Lower lobe of right lung (tissue), 2 donors: ENCODE measurements around the gene SLC17A8. TPM values are rescaled to one million over a fixed set of nuclear protein-coding genes. Genes with fewer than 3 reads are reported as not detected.
"Not testable (repeated sequence)": the region's sequence is repeated elsewhere in the genome, so short reads cannot be mapped to it uniquely, and the experiment has no call there.

Experiments used
- ATAC-seq, 2 donors: fragments of 200-7000 bp; cut with Tn5 transposase; one replicate each; pipeline ENCODE4 v1.9.1; 2020 to 2022; ENCODE audit warnings: mild to moderate bottlenecking in 2 of 2, moderate library complexity in 2 of 2
- DNase-seq: peaks from one replicate; pipeline ENCODE4 v3.0.0-alpha.2; 2020
- H3K27ac ChIP-seq: fragments of 200-600 bp; one replicate; pipeline ENCODE4 v1.8.0; 2022
- H3K27me3 ChIP-seq: fragments of 200-600 bp; one replicate; pipeline ENCODE4 v1.8.0; 2022; ENCODE audit warnings: low read depth
- H3K36me3 ChIP-seq: fragments of 200-600 bp; one replicate; pipeline ENCODE4 v1.8.0; 2022; ENCODE audit warnings: mild to moderate bottlenecking
- H3K4me1 ChIP-seq: fragments of 200-600 bp; one replicate; pipeline ENCODE4 v1.8.0; 2022
- H3K4me3 ChIP-seq: fragments of 200-600 bp; one replicate; pipeline ENCODE4 v1.8.0; 2022; ENCODE audit warnings: mild to moderate bottlenecking
- H3K9me3 ChIP-seq: fragments of 200-600 bp; one replicate; pipeline ENCODE4 v1.8.0; 2022
- intact Hi-C: fragments of 100-400 bp; cut with DNase I; formaldehyde crosslinking; loops from one replicate; pipeline ENCODE4 v1.11.0; 2022
- long read RNA-seq: library from polyadenylated mRNA; unstranded; transcript quantifications from one replicate; pipeline ENCODE4 v2.0.0, GENCODE V29; 2021
- total RNA-seq: library from RNA; stranded (reverse); fragmentation: NEBNext Ultra II Directional; extraction: Animal tissue kit (Norgen Biotek cat#: 25700); gene quantifications from one replicate; pipeline ENCODE4 v1.2.1, GENCODE V29; 2021
- TF ChIP-seq, protein P1 (sequence below): fragments of 200-600 bp; IDR thresholded peaks from one replicate; pipeline ENCODE4 v1.8.0; 2022; ENCODE audit warnings: antibody characterized with exemption, mild to moderate bottlenecking
- donor health status: DM: no; HTN: yes; CAD: no; lungs with severe emphysema.

SLC17A8 gene
- total RNA-seq, result not detected
- long read RNA-seq, result 0 reads

DNA sequence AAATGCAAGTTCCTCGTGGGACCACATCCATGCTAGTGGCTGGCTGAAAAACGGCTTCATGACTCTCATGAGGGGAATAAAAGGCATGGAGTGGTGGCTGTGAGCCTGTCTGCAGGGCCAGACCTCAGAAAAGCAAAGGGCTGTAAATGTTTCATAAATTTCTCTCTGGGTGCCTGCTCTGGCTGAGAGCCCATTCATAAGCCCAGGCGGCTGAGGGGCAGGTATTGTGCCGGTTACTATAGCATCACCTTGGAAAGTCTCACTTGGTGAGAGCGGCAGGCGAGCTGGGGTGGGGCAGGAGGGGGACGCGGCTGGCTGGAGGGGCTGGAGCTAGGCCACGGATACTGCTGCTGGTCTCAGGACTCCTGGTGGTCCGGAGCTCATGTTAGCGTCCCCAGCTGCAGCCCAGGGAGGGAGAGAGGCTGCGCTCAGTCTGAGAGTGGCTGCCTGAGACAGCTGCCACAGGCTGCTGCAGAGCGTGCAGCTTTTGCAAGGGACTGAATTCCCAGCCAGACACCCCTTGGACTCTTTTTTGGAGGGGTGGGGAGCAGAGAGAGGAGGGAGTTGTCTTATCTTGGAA is at the start of gene SLC17A8:
Gene SLC17A8 (plus strand): TSS at position 431 of the 580 bp plus-strand sequence. CDS start 318 bp downstream, outside the sequence.
- H3K27ac ChIP-seq, result no peak within 1 kb of the TSS
- intact Hi-C loops, result no loop called here
- no peaks in the 10 kb centered on the region for H3K9me3 ChIP-seq
- TF ChIP-seq, protein P1, sequence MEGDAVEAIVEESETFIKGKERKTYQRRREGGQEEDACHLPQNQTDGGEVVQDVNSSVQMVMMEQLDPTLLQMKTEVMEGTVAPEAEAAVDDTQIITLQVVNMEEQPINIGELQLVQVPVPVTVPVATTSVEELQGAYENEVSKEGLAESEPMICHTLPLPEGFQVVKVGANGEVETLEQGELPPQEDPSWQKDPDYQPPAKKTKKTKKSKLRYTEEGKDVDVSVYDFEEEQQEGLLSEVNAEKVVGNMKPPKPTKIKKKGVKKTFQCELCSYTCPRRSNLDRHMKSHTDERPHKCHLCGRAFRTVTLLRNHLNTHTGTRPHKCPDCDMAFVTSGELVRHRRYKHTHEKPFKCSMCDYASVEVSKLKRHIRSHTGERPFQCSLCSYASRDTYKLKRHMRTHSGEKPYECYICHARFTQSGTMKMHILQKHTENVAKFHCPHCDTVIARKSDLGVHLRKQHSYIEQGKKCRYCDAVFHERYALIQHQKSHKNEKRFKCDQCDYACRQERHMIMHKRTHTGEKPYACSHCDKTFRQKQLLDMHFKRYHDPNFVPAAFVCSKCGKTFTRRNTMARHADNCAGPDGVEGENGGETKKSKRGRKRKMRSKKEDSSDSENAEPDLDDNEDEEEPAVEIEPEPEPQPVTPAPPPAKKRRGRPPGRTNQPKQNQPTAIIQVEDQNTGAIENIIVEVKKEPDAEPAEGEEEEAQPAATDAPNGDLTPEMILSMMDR, result no peak
- no peak for DNase-seq
- H3K4me1 ChIP-seq, result no peaks in the 10 kb centered on the region
- H3K4me3 ChIP-seq, result no peak within 1 kb of the TSS
- no peaks in the 10 kb centered on the region for H3K36me3 ChIP-seq
- ATAC-seq, result peak in 1 of 2 donors; percentile 37
- peaks cover 12% of the 10 kb centered on the region for H3K27me3 ChIP-seq

DNA sequence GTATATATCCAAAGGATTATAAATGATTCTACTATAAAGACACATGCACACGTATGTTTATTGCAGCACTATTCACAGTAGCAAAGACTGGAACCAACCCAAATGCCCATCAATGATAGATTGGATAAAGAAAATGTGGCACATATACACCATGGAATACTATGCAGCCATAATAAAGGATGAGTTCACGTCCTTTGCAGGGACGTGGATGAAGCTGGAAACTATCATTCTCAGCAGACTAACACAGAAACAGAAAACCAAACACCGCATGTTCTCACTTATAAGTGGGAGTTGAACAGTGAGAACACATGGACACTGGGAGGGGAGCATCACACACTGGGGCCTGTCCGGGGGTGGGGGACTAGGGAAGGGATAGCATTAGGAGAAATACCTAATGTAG is 48.7 kb upstream of the SLC17A8 start:
- H3K36me3 ChIP-seq, result peaks cover 45% of the 10 kb centered on the region
- not testable (repeated sequence) for H3K4me3 ChIP-seq

DNA sequence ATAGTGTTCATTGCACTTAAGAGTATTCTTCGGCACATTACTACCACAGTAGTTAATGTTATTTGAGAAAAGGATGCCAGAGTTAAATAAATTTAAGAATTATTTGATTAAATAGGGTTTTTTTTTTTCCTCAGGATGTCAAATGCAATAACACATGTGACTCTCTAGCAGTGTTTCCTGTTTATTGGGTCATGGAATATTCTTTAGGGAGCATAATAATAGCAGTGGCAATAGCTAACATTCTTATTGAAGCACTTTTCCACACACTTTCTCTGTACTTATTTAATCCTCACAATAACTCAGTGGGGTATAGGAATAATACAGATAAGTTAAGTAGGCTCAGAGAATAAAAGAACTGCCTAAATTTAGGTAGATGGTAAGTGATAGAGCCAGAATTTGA is 45.6 kb upstream of the SLC17A8 start:
- intact Hi-C loops, result no loop called here
- H3K27ac ChIP-seq, result no peak overlapping the region
- no peak overlapping the region for H3K4me3 ChIP-seq
- DNase-seq, result no peak
- ATAC-seq, result no peak
- TF ChIP-seq, protein P1, result no peak
- H3K4me1 ChIP-seq, result no peaks in the 10 kb centered on the region
- peaks cover 3% of the 10 kb centered on the region for H3K9me3 ChIP-seq
- H3K36me3 ChIP-seq, result peaks cover 61% of the 10 kb centered on the region
- no peaks in the 10 kb centered on the region for H3K27me3 ChIP-seq

More for the DNA sequence above, 48.7 kb upstream of the SLC17A8 start:
- DNase-seq, H3K9me3 ChIP-seq, intact Hi-C loops, H3K4me1 ChIP-seq, H3K27ac ChIP-seq, ATAC-seq, H3K27me3 ChIP-seq: not testable (repeated sequence)

DNA sequence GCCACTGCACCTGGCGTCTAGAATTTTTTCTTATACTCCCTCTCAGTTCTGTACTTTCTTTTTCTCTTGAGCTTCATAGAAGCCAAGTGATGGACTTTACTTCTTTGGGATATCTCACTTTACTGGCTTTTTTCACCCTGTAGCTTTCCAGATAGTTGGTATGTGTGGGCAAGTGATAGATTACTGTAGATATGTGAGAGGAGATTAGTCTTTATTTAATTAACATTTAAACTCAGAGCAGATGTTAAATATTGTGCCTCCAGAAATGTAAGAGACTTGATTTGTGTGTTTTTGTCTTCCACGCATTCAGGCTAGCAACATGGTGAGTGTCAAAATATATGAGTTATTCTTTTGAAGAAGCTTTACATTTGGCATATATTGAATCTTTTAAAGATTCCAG is 39.5 kb upstream of the SLC17A8 start:
- no peaks in the 10 kb centered on the region for H3K4me1 ChIP-seq
- no peaks in the 10 kb centered on the region for H3K9me3 ChIP-seq
- ATAC-seq, result no peak
- intact Hi-C loops, result no loop called here
- peaks cover 74% of the 10 kb centered on the region for H3K36me3 ChIP-seq
- no peaks in the 10 kb centered on the region for H3K27me3 ChIP-seq
- no peak overlapping the region for H3K27ac ChIP-seq
- TF ChIP-seq, protein P1, result no peak
- no peak for DNase-seq
- H3K4me3 ChIP-seq, result no peak overlapping the region

DNA sequence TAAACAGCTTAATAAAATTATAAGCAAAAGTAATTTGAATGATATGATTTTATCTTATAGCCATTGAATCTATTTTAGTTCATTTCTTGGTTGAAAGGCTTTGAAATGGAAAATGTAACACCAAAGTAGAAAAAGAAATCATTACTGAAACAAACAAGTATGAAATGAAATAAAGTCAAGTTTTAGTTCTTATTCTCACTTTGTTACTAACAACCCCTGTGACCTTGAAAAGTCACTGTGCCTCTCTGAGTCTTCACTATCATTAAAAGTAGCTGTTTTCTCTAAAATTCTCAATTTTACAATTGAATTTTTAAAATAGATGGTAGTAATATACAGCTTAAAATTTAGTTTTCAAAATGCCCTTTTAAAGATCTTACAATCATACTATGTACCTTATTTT is 32.4 kb upstream of the SLC17A8 start:
- H3K4me1 ChIP-seq, result no peaks in the 10 kb centered on the region
- intact Hi-C loops, result no loop called here
- no peak for ATAC-seq
- no peaks in the 10 kb centered on the region for H3K9me3 ChIP-seq
- no peak overlapping the region for H3K4me3 ChIP-seq
- H3K36me3 ChIP-seq, result peaks cover 62% of the 10 kb centered on the region
- no peak overlapping the region for H3K27ac ChIP-seq
- TF ChIP-seq, protein P1, result no peak
- no peaks in the 10 kb centered on the region for H3K27me3 ChIP-seq
- DNase-seq, result no peak

DNA sequence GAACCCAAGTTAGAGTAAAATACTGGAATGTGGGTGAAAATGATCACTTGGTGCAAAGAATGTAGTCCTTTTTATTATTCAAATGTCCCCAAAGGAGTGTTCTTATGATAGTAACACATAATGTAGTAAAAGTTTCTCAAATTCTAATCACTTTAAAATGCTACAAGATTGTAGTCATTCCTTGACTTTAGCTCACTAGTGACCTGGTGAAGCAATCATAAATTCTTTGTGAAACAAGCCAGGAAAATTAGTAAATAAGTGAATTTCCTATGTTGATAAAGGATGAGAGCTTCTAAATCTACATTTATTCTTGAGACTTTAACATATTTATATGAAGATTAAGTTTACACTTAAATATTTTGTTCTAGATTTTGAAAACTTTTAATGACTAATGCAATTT is 30.7 kb upstream of the SLC17A8 start:
- intact Hi-C loops, result no loop called here
- peaks cover 70% of the 10 kb centered on the region for H3K36me3 ChIP-seq
- H3K27ac ChIP-seq, result no peak overlapping the region
- no peaks in the 10 kb centered on the region for H3K4me1 ChIP-seq
- H3K27me3 ChIP-seq, result no peaks in the 10 kb centered on the region
- no peak overlapping the region for H3K4me3 ChIP-seq
- TF ChIP-seq, protein P1, result no peak
- DNase-seq, result no peak
- H3K9me3 ChIP-seq, result no peaks in the 10 kb centered on the region
- ATAC-seq, result no peak
